ENCODE measurements around the gene UGT1A1. TPM values are rescaled to one million over a fixed set of nuclear protein-coding genes. Genes with fewer than 3 reads are reported as not detected.

Gene UGT1A1
- total and polyA plus RNA-seq, 8 donors = 0.28 TPM; not detected in 7

DNA sequence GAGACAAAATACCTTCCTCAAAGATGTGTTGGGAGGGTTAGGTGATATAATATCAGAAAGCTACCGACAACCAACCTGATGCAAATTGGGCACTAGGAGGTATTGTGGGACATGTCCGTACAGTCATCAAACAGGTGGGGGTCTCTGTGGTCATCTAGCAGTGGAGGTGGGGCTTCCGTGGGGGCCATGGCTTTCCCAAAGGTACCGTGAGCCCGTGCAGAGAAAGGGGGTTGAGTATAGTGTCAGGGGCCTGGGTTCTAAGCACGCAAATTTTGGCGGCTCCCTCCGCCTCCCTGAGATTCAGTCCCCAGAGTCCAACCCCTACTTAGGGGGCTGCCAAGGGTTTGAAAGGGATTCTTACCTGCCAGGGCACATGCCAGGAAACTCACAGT, 61.6 kb downstream of the UGT1A1 start:
- WGBS, 2 donors = 73 to 88% methylated on average over 8 of the region's 8 CpGs
- no peak overlapping the region for H3K27ac ChIP-seq
- H3K4me1 ChIP-seq = no peaks in the 10 kb centered on the region
- TF ChIP-seq, protein P1, sequence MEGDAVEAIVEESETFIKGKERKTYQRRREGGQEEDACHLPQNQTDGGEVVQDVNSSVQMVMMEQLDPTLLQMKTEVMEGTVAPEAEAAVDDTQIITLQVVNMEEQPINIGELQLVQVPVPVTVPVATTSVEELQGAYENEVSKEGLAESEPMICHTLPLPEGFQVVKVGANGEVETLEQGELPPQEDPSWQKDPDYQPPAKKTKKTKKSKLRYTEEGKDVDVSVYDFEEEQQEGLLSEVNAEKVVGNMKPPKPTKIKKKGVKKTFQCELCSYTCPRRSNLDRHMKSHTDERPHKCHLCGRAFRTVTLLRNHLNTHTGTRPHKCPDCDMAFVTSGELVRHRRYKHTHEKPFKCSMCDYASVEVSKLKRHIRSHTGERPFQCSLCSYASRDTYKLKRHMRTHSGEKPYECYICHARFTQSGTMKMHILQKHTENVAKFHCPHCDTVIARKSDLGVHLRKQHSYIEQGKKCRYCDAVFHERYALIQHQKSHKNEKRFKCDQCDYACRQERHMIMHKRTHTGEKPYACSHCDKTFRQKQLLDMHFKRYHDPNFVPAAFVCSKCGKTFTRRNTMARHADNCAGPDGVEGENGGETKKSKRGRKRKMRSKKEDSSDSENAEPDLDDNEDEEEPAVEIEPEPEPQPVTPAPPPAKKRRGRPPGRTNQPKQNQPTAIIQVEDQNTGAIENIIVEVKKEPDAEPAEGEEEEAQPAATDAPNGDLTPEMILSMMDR (IDR thresholded peaks at IDR 0.05) = no peak
- no peaks in the 10 kb centered on the region for H3K27me3 ChIP-seq
- H3K4me3 ChIP-seq = no peak overlapping the region
- DNase-seq = peak in 1 of 6 donors; percentile 8
- intact Hi-C loops (cut with DNase I) = no loop called here
- no peak for ATAC-seq
- no peak for FAIRE-seq
- H3K9me3 ChIP-seq = no peaks in the 10 kb centered on the region
- no peaks in the 10 kb centered on the region for H3K36me3 ChIP-seq

DNA sequence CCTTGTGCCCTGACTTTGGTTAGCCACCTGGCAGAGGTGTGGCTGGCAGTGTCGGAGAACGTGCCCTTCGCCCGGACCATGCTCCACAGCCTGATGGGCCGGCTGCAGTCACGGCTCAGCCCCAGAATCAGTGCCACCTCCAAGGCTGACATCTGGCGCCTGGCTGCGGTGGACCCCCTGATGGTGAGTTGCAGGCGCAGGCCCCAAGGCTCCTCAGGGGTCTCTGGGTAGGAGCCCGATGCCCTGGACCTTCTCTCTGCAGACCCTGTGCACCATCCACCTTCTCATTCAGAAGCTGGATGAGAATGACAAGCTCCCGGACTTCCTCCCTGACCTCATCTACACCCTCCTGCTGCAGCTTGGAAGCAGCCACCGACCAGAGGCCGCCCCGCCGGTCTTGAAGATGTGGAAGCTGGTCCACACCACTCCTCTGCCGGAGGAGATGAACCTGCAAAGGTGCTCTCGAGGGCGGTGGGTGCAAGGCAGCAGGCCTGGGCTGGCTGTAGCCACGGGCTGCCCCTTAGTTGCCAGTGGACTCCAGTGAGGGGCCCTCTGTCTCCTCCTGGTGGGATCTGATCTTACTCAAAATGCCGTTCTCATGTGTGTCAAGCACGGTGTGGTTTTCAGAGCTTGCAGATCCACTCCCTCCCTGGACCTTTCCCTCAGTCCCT, 62.2 kb downstream of the UGT1A1 start:
- ATAC-seq (no peak), FAIRE-seq (no peak), DNase-seq (peak in 2 of 6 donors; percentile 7 to 38)
- intact Hi-C loops (cut with DNase I) = no loop called here
- 72 to 89% methylated on average over 21 of the region's 21 CpGs for WGBS, 2 donors
- Histone ChIP-seq H3K4me1 (no peaks in the 10 kb centered on the region), H3K36me3 (no peaks in the 10 kb centered on the region), H3K27ac (no peak overlapping the region), H3K4me3 (no peak overlapping the region), H3K9me3 (no peaks in the 10 kb centered on the region), H3K27me3 (no peaks in the 10 kb centered on the region)
- TF ChIP-seq, protein P1 (IDR thresholded peaks at IDR 0.05) = no peak

Other genes with a start within 250 kb of the UGT1A1 start
- gene USP40, start 193.5 kb upstream of the UGT1A1 start, total RNA-seq = 10 to 100 TPM; 17.2 to 33.3 (median 22.1) TPM
- 10 to 100 TPM; 34.5 to 34.7 TPM for gene USP40, start 193.5 kb upstream of the UGT1A1 start, polyA plus RNA-seq
- gene UGT1A8, start 142.6 kb upstream of the UGT1A1 start, total RNA-seq = under 1 TPM in 1 of 6 donors, not detected in 5; 0.12 TPM
- not detected for gene UGT1A8, start 142.6 kb upstream of the UGT1A1 start, polyA plus RNA-seq
- gene UGT1A10, start 123.8 kb upstream of the UGT1A1 start, total RNA-seq = under 1 TPM in 1 of 6 donors, not detected in 5; 0.09 TPM
- gene UGT1A10, start 123.8 kb upstream of the UGT1A1 start, polyA plus RNA-seq = not detected
- gene UGT1A9, start 88.4 kb upstream of the UGT1A1 start, total RNA-seq = under 1 TPM in 1 of 6 donors, not detected in 5; 0.09 TPM
- gene UGT1A9, start 88.4 kb upstream of the UGT1A1 start, polyA plus RNA-seq = not detected
- gene UGT1A7, start 78.4 kb upstream of the UGT1A1 start, total RNA-seq = not detected
- gene UGT1A7, start 78.4 kb upstream of the UGT1A1 start, polyA plus RNA-seq = not detected
- under 1 TPM in 1 of 6 donors, not detected in 5; 0.69 TPM for gene UGT1A6, start 67.4 kb upstream of the UGT1A1 start, total RNA-seq
- gene UGT1A6, start 67.4 kb upstream of the UGT1A1 start, polyA plus RNA-seq = under 1 TPM in 1 of 2 donors, not detected in 1; 0.05 TPM
- gene UGT1A5, start 47.4 kb upstream of the UGT1A1 start, total RNA-seq = not detected
- gene UGT1A5, start 47.4 kb upstream of the UGT1A1 start, polyA plus RNA-seq = not detected
- under 1 TPM in 1 of 6 donors, not detected in 5; 0.19 TPM for gene UGT1A4, start 41.5 kb upstream of the UGT1A1 start, total RNA-seq
- not detected for gene UGT1A4, start 41.5 kb upstream of the UGT1A1 start, polyA plus RNA-seq
- not detected for gene UGT1A3, start 31.2 kb upstream of the UGT1A1 start, total RNA-seq
- gene UGT1A3, start 31.2 kb upstream of the UGT1A1 start, polyA plus RNA-seq = not detected
- not detected for gene MROH2A, start 18.1 kb downstream of the UGT1A1 start, total RNA-seq
- not detected for gene MROH2A, start 18.1 kb downstream of the UGT1A1 start, polyA plus RNA-seq
- gene HJURP, start 94.3 kb downstream of the UGT1A1 start, total RNA-seq = 1 to 10 TPM in 1 of 6 donors, under 1 TPM in 2, not detected in 3; 0.47 to 1.2 (median 0.58) TPM
- under 1 TPM; 0.16 to 0.34 TPM for gene HJURP, start 94.3 kb downstream of the UGT1A1 start, polyA plus RNA-seq
- under 1 TPM in 5 of 6 donors, not detected in 1; 0.09 to 1.00 (median 0.32) TPM for gene TRPM8, start 157.1 kb downstream of the UGT1A1 start, total RNA-seq
- under 1 TPM; 0.08 to 0.23 TPM for gene TRPM8, start 157.1 kb downstream of the UGT1A1 start, polyA plus RNA-seq